HG03103 (cell line): ENCODE results near the gene CAPG.
A peak's percentile ranks its signal among the peaks of the same experiment; 100 is the strongest.
"Not testable (repeated sequence)": the region's sequence is repeated elsewhere in the genome, so short reads cannot be mapped to it uniquely, and the experiment has no call there.

Experiments
- ATAC-seq: cut with Tn5 transposase; IDR thresholded peaks from one replicate; pipeline ENCODE4 v1.9.1; 2021; ENCODE audit warnings: low read depth; ENCODE audit not compliant: unreplicated experiment

Gene CAPG, protein sequence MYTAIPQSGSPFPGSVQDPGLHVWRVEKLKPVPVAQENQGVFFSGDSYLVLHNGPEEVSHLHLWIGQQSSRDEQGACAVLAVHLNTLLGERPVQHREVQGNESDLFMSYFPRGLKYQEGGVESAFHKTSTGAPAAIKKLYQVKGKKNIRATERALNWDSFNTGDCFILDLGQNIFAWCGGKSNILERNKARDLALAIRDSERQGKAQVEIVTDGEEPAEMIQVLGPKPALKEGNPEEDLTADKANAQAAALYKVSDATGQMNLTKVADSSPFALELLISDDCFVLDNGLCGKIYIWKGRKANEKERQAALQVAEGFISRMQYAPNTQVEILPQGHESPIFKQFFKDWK

DNA sequence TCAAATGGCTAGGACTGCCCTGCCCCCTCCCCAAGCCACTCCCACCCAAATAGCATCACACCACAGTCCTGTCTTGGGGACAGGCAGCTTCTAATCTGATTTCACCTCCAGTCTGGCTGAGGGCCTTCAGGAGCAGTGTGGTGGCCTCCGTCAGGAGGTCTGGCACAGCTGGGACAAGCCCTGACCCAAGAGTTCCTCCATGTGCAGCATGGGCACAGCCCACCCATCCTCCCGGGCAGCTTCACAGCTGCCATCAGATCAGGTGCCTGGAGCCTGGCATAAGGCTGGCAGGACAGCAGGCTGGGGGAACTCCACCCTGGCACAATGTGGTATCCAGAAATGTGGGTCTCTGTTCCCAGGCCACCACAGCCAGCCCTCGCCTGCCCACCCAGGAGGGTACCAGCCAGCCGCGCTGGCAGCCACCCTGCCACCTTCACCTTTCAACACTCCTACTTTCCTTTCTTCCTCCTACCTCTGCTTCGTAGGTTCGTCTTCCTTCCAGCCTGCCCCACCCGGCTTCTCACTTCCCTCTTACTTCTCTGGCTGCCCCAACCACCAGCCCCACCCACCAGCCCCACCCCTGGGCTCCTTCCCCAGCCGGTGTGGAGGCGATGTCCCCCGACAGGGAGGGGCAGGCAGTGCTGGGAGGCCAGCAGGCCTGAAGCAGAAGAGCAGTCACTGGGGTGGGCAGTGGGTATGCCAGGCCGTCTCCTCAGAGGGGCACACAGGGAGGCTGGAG is at the start of gene CAPG:
Gene CAPG (minus strand): TSS at position 522 of the 739 bp plus-strand sequence. CDS start 8,221 bp downstream, outside the sequence.
- peak; percentile 61 for ATAC-seq

DNA sequence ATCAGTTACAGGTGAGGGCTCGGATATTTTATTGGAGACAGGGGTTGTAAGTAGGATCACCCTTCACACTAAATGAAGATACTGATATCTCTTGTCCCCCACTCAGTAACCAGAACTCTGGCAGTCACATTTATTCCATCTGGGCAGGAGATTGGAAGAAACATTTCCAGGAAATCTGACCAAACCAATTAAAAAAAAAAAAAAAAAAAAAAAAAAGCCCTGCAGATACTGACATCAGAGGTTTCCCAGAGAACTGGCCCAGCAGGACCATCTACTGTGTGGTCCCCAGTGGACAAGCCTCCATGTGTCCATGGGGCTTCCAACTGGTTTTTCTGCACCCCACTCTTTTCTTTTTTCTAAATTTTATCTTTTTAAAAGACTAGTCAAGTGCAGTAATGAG is 49.6 kb upstream of the CAPG start:
- ATAC-seq = no peak

GRCh38 chr2:85458601-85459563 is 48.7 kb upstream of the CAPG start:
- no peak for ATAC-seq

- ATAC-seq = no peak
Measured at GRCh38 chr2:85457877-85458316, 47.7 kb upstream of the CAPG start.

DNA sequence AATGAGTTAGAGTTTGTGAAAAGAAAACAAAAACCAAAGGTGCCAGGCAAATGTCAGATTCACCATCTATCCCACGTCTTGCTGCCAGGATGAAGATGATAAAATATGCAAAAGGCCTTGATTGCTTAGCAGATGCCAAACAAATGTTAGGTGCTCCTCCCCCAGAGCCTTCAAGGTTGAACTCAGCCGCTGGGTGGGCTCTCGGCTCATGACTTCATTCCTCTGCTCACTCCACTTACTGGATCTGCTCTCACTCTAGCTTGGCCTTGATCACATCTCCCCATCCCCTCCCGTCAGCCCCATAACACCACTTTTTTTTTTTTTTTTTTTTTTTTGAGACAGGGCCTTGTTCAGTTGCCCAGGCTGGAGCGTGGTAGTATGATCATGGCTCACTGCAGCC is 46.9 kb upstream of the CAPG start:
- ATAC-seq = no peak

- ATAC-seq = no peak
Measured at GRCh38 chr2:85455552-85456090, 45.5 kb upstream of the CAPG start.

DNA sequence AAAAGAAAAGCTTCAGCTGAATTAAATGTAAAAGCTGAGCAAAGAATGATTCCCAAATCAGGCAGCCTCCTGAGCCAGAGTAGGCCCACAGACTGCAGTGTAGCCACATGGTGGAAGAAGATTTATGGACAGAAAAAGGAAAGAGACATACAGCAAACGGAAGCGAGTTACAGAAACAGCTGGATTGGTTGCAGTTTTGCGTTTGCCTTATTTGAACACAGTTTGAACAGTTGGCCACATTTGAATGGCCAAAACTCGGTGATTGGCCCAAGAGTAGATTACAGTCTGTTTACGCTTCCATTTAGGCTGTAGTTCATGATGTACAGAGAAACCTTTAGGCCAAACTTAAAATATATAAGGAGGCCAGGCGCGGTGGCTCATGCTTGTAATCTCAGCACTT is 43.4 kb upstream of the CAPG start:
- ATAC-seq = no peak

DNA sequence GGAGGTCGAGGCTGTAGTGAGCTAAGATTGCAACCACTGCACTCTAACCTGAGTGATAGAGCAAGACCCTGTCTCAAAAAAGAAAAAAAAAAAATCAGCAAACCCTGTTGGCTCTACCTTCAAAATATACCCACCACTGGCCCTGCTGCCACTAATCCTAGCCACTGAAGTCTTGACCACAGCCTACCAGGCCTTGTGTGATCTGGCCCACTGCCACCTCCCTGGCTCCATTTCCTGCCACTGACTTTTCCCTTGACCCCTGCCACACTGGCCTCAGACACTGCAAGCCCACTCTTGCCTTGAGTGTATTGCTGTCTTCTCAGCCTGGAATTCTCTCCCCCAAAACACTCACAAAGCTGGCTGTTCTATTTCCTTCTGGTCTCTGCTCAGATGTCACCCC is 42.1 kb upstream of the CAPG start:
- no peak for ATAC-seq

DNA sequence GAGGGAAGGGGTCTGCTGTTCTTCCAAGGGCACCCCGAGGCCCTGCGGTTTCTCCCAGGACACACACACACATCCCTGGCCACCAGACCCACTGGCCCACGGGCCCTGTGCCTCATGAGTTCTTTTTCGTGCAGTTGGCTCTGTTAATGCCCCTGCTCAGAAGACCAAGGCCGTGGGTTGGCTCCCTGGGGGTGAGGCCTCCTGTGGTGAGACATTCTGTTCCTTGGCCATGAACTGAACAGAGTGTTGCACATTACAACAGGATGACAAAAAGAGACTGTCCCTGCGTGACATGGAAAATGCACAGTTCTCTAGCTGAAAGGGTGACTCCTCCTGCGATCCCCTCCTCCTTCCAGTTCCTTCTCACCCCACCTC is 39.0 kb upstream of the CAPG start:
- no peak for ATAC-seq

DNA sequence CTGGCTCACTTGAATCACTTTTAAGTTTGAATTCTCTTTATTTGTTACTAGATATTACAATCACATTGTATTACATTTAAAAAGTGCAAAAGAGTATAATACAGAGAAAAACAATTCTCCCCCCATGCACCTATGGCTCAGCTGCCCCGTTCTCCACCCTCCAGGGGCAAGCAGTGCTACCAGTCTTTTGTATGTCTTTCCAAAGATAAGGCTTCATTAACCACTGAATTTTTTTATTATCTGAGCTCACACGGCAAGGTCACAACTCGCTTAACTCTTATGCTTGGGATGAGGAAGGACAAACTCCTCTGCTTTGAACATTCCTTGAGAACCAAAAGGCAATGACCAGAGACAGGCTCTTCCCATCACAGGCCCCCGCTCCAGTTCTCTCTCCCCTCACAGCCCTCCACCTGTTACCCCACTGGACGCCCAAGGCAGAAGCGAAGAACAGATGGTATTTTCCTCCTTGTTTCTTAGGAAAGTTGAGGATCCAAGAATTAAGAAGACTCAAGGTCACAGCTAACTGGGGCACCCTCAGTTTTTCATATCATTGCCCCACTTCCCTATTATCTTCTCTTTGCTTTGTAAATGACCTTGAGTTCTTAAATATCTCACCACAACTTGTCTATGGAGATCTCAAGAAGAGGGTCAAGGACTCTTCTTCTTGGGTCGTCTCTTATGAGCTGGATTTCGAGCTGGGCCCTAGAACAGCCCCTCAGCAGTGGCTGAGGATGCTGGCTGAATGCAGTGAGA is 38.5 kb upstream of the CAPG start:
- ATAC-seq = no peak

DNA sequence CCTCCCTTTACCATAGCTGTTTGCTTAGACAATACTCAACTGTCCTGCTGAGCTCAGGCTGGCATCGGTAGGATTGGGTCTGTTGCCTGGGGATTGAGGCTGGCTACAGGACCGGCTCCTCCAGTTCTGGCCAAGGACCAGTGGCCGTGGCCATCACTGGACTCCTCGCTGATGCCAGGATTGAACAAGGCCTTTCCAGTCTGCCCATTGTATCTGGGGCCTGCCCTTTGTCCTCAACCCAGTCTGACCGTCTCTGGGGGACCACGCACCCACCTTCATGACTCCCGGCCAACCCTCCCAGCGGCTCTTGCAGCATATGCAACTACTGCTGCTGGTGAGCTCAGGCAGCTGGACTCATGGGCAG is 37.0 kb upstream of the CAPG start:
- no peak for ATAC-seq

- ATAC-seq = no peak
Measured at GRCh38 chr2:85446296-85447221, 36.4 kb upstream of the CAPG start.

GRCh38 chr2:85445316-85446295 is 35.4 kb upstream of the CAPG start:
- no peak for ATAC-seq

DNA sequence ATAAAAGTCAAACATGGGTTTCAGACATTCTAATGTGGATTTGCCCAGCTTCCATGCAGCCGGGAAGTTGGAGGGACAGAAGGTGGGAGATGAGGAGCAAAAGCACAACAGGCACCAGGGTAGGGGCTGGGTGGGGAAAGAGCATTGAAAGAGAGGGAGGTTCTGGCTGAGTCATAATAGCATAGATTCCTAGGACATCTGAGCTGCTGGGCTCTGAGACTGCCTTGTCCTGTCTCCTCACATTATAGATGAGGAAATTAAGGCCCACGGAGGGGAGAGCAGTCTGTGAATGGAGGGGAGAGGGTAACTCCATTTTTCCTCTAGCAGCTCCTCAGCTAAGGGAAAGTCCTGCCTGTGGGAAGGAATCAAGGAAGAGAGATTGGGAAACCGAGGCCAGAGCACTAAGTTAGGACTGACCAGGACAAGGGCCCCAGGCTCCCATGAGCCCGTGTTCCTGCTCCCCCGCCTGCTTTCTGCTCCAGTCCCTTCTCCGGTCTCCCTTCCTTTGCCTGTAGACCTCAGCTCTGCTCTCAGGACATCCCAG is 34.5 kb upstream of the CAPG start:
- no peak for ATAC-seq

GRCh38 chr2:85441864-85442263 is 31.7 kb upstream of the CAPG start:
- no peak for ATAC-seq

GRCh38 chr2:85440729-85441128 is 30.6 kb upstream of the CAPG start:
- no peak for ATAC-seq

DNA sequence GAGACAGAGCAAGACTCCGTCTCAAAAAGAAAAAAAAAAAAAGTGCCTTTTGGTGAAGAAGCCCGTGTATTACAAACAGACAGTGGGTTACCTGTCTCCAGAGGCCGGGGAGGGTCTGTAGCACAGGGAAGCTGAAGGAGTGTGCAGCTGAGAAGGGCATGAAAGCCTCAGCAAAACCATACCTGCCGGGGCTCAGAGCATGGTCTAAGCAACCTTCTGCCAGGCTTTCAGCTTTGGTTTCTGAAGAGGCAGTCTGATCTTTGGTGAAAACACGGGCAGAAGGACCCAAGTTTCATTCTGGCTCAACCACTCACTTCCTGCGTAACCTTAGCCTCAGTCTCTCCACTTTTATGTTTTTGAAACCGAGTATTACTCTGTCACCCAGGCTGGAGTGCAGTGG is 29.8 kb upstream of the CAPG start:
- ATAC-seq = no peak

- not testable (repeated sequence) for ATAC-seq
Measured at GRCh38 chr2:85439569-85439968, 29.4 kb upstream of the CAPG start.
